HCT116 (cell line): Measurements from ENCODE around the gene PARVG. TPM values are rescaled to one million over a fixed set of nuclear protein-coding genes. Genes with fewer than 3 reads are reported as not detected.

ENCODE experiments used
- ATAC-seq: fragments of 200-7000 bp; cut with Tn5 transposase; 2 replicates; pipeline ENCODE4 v1.9.1; 2020; ENCODE audit warnings: mild to moderate bottlenecking, moderate library complexity
- BruUV-seq: library from RNA; stranded (reverse); fragments of 400-500 nt; replicated peaks from 2 replicates; lab custom pipeline; 2021; lab: Mats Ljungman, UMichigan
- CTCF ChIA-PET: fragments of 300-600 bp; sonication (Branson Sonifier 250); formaldehyde crosslinking; loops from one replicate; lab custom pipeline; 2021; ENCODE audit warnings: antibody characterized with exemption; lab: Charles Lee
- POLR2A ChIA-PET: fragments of 300-600, 350-600 bp; sonication (Branson Sonifier 250); formaldehyde crosslinking; loops from one replicate; lab custom pipeline; 2021; ENCODE audit warnings: antibody characterized with exemption; lab: Charles Lee
- RAD21 ChIA-PET, 2 experiments: fragments of 300-600 bp; sonication (Branson Sonifier 250); formaldehyde crosslinking; loops; one replicate each; lab custom pipeline; 2023; ENCODE audit warnings: low total read pairs in 2 of 2; ENCODE audit not compliant: uncharacterized antibody in 2 of 2, unreplicated experiment in 2 of 2, low non-redundant PET in 1 of 2; lab: Charles Lee
- DNase-seq: peaks from one replicate; pipeline ENCODE4 v3.0.0-alpha.2; 2010; ENCODE audit warnings: low read depth, low spot score
- H2AFZ ChIP-seq: fragments of 200-600 bp; shearing (Covaris generic), sonication (generic); 2 replicates; pipeline ENCODE4 v1.6.1; 2017; ENCODE audit warnings: low read depth, mixed run types, mixed read lengths, antibody characterized with exemption, low read length; ENCODE audit not compliant: poor library complexity, severe bottlenecking
- H3K27ac ChIP-seq: 2 replicates; pipeline ENCODE4 v1.5.1; 2012; ENCODE audit warnings: low read depth, low read length
- H3K27me3 ChIP-seq: fragments of 200-600 bp; sonication (generic); 2 replicates; pipeline ENCODE4 v1.6.1; 2016; ENCODE audit warnings: mixed run types, low read length, mixed read lengths; ENCODE audit not compliant: insufficient read depth
- H3K36me3 ChIP-seq, 2 experiments: fragments of 200-500 bp in 1 of 2; fragments of 200-600 bp in 1 of 2; sonication (Bioruptor generic) in 1 of 2; sonication (generic) in 1 of 2; 2 replicates each; pipeline versions ENCODE4 v1.5.1 to v1.6.1; 2014 to 2016; ENCODE audit warnings: low read length in 2 of 2, inconsistent platforms in 1 of 2, mixed read lengths in 1 of 2, mixed run types in 1 of 2; ENCODE audit not compliant: insufficient read depth in 2 of 2, control insufficient read depth in 1 of 2
- H3K4me1 ChIP-seq, 2 experiments: fragments of 200-600 bp in 1 of 2; sonication (generic) in 1 of 2; 2 replicates each; pipeline versions ENCODE4 v1.5.1 to v1.6.1; 2012 to 2017; ENCODE audit warnings: low read length in 2 of 2, inconsistent platforms in 1 of 2, mild to moderate bottlenecking in 1 of 2, mixed read lengths in 1 of 2, mixed run types in 1 of 2, moderate library complexity in 1 of 2; ENCODE audit not compliant: insufficient read depth in 2 of 2, control insufficient read depth in 1 of 2
- H3K4me2 ChIP-seq: fragments of 200-600 bp; sonication (generic); 2 replicates; pipeline ENCODE4 v1.6.1; 2017; ENCODE audit warnings: mixed run types, low read length, mixed read lengths
- H3K4me3 ChIP-seq, 2 experiments: fragments of 200-600 bp in 1 of 2; sonication (generic) in 1 of 2; replicated peaks in 1 of 2; 2 replicates each; pipeline ENCODE4 v1.5.1; 2011 to 2016; ENCODE audit warnings: low read length in 2 of 2, control low read depth in 1 of 2, low read depth in 1 of 2, mild to moderate bottlenecking in 1 of 2, mixed read lengths in 1 of 2, mixed run types in 1 of 2
- H3K79me2 ChIP-seq: fragments of 200-600 bp; sonication (generic); 2 replicates; pipeline ENCODE4 v1.6.1; 2017; ENCODE audit warnings: mild to moderate bottlenecking, mixed run types, low read length, moderate library complexity, mixed read lengths; ENCODE audit not compliant: insufficient read depth
- H3K9ac ChIP-seq: fragments of 200-600 bp; sonication (generic); 2 replicates; pipeline ENCODE4 v1.6.1; 2016; ENCODE audit warnings: low read length, mixed read lengths
- H3K9me2 ChIP-seq: fragments of 200-600 bp; sonication (generic), shearing (Covaris generic); 2 replicates; pipeline ENCODE4 v1.6.1; 2017; ENCODE audit warnings: mixed run types, mild to moderate bottlenecking, moderate library complexity; ENCODE audit not compliant: insufficient read depth
- H3K9me3 ChIP-seq, 2 experiments: fragments of 200-500 bp in 1 of 2; fragments of 200-600 bp in 1 of 2; sonication (Bioruptor generic) in 1 of 2; sonication (generic) in 1 of 2; 2 replicates each; pipeline ENCODE4 v1.6.1; 2014 to 2017; ENCODE audit warnings: low read length in 2 of 2, mixed read lengths in 2 of 2, inconsistent platforms in 1 of 2, low read depth in 1 of 2, mild to moderate bottlenecking in 1 of 2, mixed run types in 1 of 2, moderate library complexity in 1 of 2; ENCODE audit not compliant: control insufficient read depth in 1 of 2, insufficient read depth in 1 of 2
- H4K20me1 ChIP-seq: fragments of 200-600 bp; sonication (generic), shearing (Covaris generic); 2 replicates; pipeline ENCODE4 v1.6.1; 2017; ENCODE audit warnings: mixed run types, mild to moderate bottlenecking, moderate library complexity; ENCODE audit not compliant: insufficient read depth
- CBX3 ChIP-seq: IDR thresholded peaks from 2 replicates; pipeline ENCODE4 v1.6.1; 2012; ENCODE audit warnings: low read depth
- EGR1 ChIP-seq: IDR thresholded peaks from 2 replicates; pipeline ENCODE4 v1.6.1; 2012; ENCODE audit warnings: low read depth
- ELF1 ChIP-seq: IDR thresholded peaks from 2 replicates; pipeline ENCODE4 v1.6.1; 2012; ENCODE audit warnings: low read depth, borderline replicate concordance
- EZH2 ChIP-seq: fragments of 200-600 bp; sonication (generic); IDR thresholded peaks from 2 replicates; pipeline ENCODE4 v1.6.1; 2017; ENCODE audit warnings: antibody characterized with exemption, mixed run types
- EZH2phosphoT487 ChIP-seq: fragments of 200-600 bp; IDR thresholded peaks from 2 replicates; pipeline ENCODE4 v1.6.1; 2018; ENCODE audit warnings: antibody characterized with exemption, borderline replicate concordance
- FOSL1 ChIP-seq: IDR thresholded peaks from 2 replicates; pipeline ENCODE4 v1.6.1; 2012; ENCODE audit warnings: low read depth
- MAX ChIP-seq: IDR thresholded peaks from 2 replicates; pipeline ENCODE4 v1.6.1; 2012
- RAD21 ChIP-seq: IDR thresholded peaks from 2 replicates; pipeline ENCODE4 v1.6.1; 2012; ENCODE audit warnings: low read depth, mild to moderate bottlenecking
- SIN3A ChIP-seq: IDR thresholded peaks from 2 replicates; pipeline ENCODE4 v1.6.1; 2012; ENCODE audit warnings: low read depth
- SP1 ChIP-seq: IDR thresholded peaks from 2 replicates; pipeline ENCODE4 v1.6.1; 2012; ENCODE audit warnings: low read depth
- SRF ChIP-seq: IDR thresholded peaks from 2 replicates; pipeline ENCODE4 v1.6.1; 2012; ENCODE audit warnings: low read depth
- TCF7L2 ChIP-seq: IDR thresholded peaks from 2 replicates; pipeline ENCODE4 v1.7.0; 2011; ENCODE audit warnings: borderline replicate concordance, inconsistent platforms; ENCODE audit not compliant: insufficient read depth, insufficient read length; ENCODE audit errors: extremely low read depth
- ZFX ChIP-seq: fragments of 450-650 bp; IDR thresholded peaks from 2 replicates; pipeline ENCODE4 v1.6.1; 2017
- ZNF274 ChIP-seq: fragments of 200-500 bp; sonication (Bioruptor generic); IDR thresholded peaks from 2 replicates; pipeline ENCODE4 v1.6.1; 2014; ENCODE audit warnings: mild to moderate bottlenecking, low read depth, low read length, inconsistent platforms
- intact Hi-C: fragments of 100-400 bp; cut with micrococcal nuclease; formaldehyde crosslinking; loops from 2 replicates; pipeline ENCODE4 v1.10.0; 2022
- total RNA-seq: library from RNA; stranded (reverse); gene quantifications from one replicate; pipeline ENCODE4 v1.2.1, GENCODE V29; 2021; ENCODE audit not compliant: unreplicated experiment
- TF ChIP-seq, protein P1 (sequence below): IDR thresholded peaks from 2 replicates; pipeline ENCODE4 v1.6.1; 2012
- TF ChIP-seq, protein P2 (sequence below): IDR thresholded peaks from 2 replicates; pipeline ENCODE4 v1.6.1; 2012; ENCODE audit warnings: low read depth

The PARVG gene
- total RNA-seq, 1 experiment from 2014 or later, result 0.57 TPM

- Histone ChIP-seq H3K9me2 (no peaks in the 10 kb centered on the region), H3K4me3 (no peak overlapping the region), H3K9me3 (no peaks in the 10 kb centered on the region), H3K27ac (no peak overlapping the region), H3K36me3 (no peaks in the 10 kb centered on the region), H3K9ac (no peak overlapping the region), H3K4me2 (no peak overlapping the region), H4K20me1 (no peaks in the 10 kb centered on the region)
- RAD21 ChIA-PET, result no interaction called here
- no peak for ATAC-seq
- no TSS peak for BruUV-seq
- CTCF ChIA-PET, result no interaction called here
- POLR2A ChIA-PET, result no interaction called here
- TF ChIP-seq MAX, result no peak
- TF ChIP-seq SP1, result no peak
- TF ChIP-seq ELF1, result no peak
- TF ChIP-seq FOSL1, result no peak
- TF ChIP-seq ZNF274, result no peak
- TF ChIP-seq CBX3, result no peak
- no peak for TF ChIP-seq EZH2
- TF ChIP-seq TCF7L2, result no peak
- TF ChIP-seq SRF, result no peak
- no peak for TF ChIP-seq SIN3A
- TF ChIP-seq, protein P1, sequence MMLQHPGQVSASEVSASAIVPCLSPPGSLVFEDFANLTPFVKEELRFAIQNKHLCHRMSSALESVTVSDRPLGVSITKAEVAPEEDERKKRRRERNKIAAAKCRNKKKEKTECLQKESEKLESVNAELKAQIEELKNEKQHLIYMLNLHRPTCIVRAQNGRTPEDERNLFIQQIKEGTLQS, result no peak
- TF ChIP-seq, all 23 proteins: peak for 0
- intact Hi-C loops, result no loop called here
- peaks cover 3% of the 10 kb centered on the region; the same call in 1 of the 2 replicates for H3K27me3 ChIP-seq
- no peak for DNase-seq
- no peaks in the 10 kb centered on the region for H3K4me1 ChIP-seq
- no peaks in the 10 kb centered on the region for H3K79me2 ChIP-seq
- no peak overlapping the region for H2AFZ ChIP-seq
Observed at GRCh38 chr22:44254811-44255210, 74.1 kb downstream of the PARVG start.

GRCh38 chr22:44256085-44256484 is 75.4 kb downstream of the PARVG start:
- no peak overlapping the region for H3K4me2 ChIP-seq
- no peaks in the 10 kb centered on the region for H3K4me1 ChIP-seq
- ATAC-seq (no peak), DNase-seq (no peak)
- H3K9me3 ChIP-seq, result no peaks in the 10 kb centered on the region
- no peak overlapping the region for H3K9ac ChIP-seq
- no peaks in the 10 kb centered on the region for H3K9me2 ChIP-seq
- peaks cover 3% of the 10 kb centered on the region; the same call in 1 of the 2 replicates for H3K27me3 ChIP-seq
- ChIA-PET RAD21 (no interaction called here), POLR2A (no interaction called here), CTCF (no interaction called here)
- no peak overlapping the region for H3K27ac ChIP-seq
- intact Hi-C loops, result no loop called here
- BruUV-seq, result no TSS peak
- H3K79me2 ChIP-seq, result no peaks in the 10 kb centered on the region
- H3K36me3 ChIP-seq, result no peaks in the 10 kb centered on the region
- no peak overlapping the region for H2AFZ ChIP-seq
- no peaks in the 10 kb centered on the region for H4K20me1 ChIP-seq
- H3K4me3 ChIP-seq, result no peak overlapping the region
- no peak for TF ChIP-seq ELF1
- TF ChIP-seq CBX3, result no peak
- TF ChIP-seq RAD21, result no peak
- TF ChIP-seq FOSL1, result no peak
- TF ChIP-seq ZFX, result no peak
- TF ChIP-seq, protein P1, result no peak
- no peak for TF ChIP-seq EZH2
- TF ChIP-seq EGR1, result no peak
- TF ChIP-seq, protein P2, sequence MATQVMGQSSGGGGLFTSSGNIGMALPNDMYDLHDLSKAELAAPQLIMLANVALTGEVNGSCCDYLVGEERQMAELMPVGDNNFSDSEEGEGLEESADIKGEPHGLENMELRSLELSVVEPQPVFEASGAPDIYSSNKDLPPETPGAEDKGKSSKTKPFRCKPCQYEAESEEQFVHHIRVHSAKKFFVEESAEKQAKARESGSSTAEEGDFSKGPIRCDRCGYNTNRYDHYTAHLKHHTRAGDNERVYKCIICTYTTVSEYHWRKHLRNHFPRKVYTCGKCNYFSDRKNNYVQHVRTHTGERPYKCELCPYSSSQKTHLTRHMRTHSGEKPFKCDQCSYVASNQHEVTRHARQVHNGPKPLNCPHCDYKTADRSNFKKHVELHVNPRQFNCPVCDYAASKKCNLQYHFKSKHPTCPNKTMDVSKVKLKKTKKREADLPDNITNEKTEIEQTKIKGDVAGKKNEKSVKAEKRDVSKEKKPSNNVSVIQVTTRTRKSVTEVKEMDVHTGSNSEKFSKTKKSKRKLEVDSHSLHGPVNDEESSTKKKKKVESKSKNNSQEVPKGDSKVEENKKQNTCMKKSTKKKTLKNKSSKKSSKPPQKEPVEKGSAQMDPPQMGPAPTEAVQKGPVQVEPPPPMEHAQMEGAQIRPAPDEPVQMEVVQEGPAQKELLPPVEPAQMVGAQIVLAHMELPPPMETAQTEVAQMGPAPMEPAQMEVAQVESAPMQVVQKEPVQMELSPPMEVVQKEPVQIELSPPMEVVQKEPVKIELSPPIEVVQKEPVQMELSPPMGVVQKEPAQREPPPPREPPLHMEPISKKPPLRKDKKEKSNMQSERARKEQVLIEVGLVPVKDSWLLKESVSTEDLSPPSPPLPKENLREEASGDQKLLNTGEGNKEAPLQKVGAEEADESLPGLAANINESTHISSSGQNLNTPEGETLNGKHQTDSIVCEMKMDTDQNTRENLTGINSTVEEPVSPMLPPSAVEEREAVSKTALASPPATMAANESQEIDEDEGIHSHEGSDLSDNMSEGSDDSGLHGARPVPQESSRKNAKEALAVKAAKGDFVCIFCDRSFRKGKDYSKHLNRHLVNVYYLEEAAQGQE, result no peak
- TF ChIP-seq EZH2phosphoT487, result no peak
